GM19351 (cell line): ENCODE data around the gene DPEP1.
"Not testable (repeated sequence)": the region's sequence is repeated elsewhere in the genome, so short reads cannot be mapped to it uniquely, and the experiment has no call there.

Experiments
- ATAC-seq: cut with Tn5 transposase; IDR thresholded peaks from one replicate; pipeline ENCODE4 v1.9.1; 2021; ENCODE audit warnings: mild to moderate bottlenecking, moderate library complexity; ENCODE audit not compliant: unreplicated experiment

The DPEP1 gene

GRCh38 chr16:89613231-89613953 is at the start of gene DPEP1:
Gene DPEP1, plus strand, starts transcription at chr16:89613642. Its CDS starts 16,769 bp downstream, at chr16:89630411.
- ATAC-seq = no peak

GRCh38 chr16:89564476-89565255 is 48.8 kb upstream of the DPEP1 start:
- no peak for ATAC-seq

- ATAC-seq = no peak
Measured at GRCh38 chr16:89565256-89565505, 48.3 kb upstream of the DPEP1 start.

GRCh38 chr16:89565506-89566372 is 47.7 kb upstream of the DPEP1 start:
- ATAC-seq = no peak

- no peak for ATAC-seq
Measured at GRCh38 chr16:89567656-89568594, 45.5 kb upstream of the DPEP1 start.

- no peak for ATAC-seq
Measured at GRCh38 chr16:89569506-89570341, 43.7 kb upstream of the DPEP1 start.

GRCh38 chr16:89570342-89570923 is 43.0 kb upstream of the DPEP1 start:
- no peak for ATAC-seq

GRCh38 chr16:89570983-89571598 is 42.4 kb upstream of the DPEP1 start:
- ATAC-seq = not testable (repeated sequence)

GRCh38 chr16:89571636-89572035 is 41.8 kb upstream of the DPEP1 start:
- ATAC-seq = no peak

- no peak for ATAC-seq
Measured at GRCh38 chr16:89572073-89572484, 41.4 kb upstream of the DPEP1 start.

GRCh38 chr16:89572485-89573205 is 40.8 kb upstream of the DPEP1 start:
- ATAC-seq = no peak

- no peak for ATAC-seq
Measured at GRCh38 chr16:89573826-89574680, 39.4 kb upstream of the DPEP1 start.

GRCh38 chr16:89574681-89575246 is 38.7 kb upstream of the DPEP1 start:
- no peak for ATAC-seq

GRCh38 chr16:89575247-89576152 is 37.9 kb upstream of the DPEP1 start, which contains the start of gene CPNE7:
Gene CPNE7, plus strand, starts transcription at chr16:89575758. Its CDS starts 140 bp downstream, at chr16:89575898.
- ATAC-seq = no peak

- no peak for ATAC-seq
Measured at GRCh38 chr16:89576153-89577054, 37.0 kb upstream of the DPEP1 start.
